Hepatocyte (in vitro differentiated cells): ENCODE measurements around the gene SMYD1.

Source experiments
- EZH2 ChIP-seq: fragments of 200-600 bp; sonication (generic); IDR thresholded peaks from 2 replicates; pipeline ENCODE4 v1.6.1; 2016; ENCODE audit warnings: antibody characterized with exemption, mild to moderate bottlenecking, borderline replicate concordance
- EZH2phosphoT487 ChIP-seq: fragments of 200-600 bp; sonication (generic); IDR thresholded peaks from one replicate; pipeline ENCODE4 v1.6.1; 2018; ENCODE audit warnings: antibody characterized with exemption, mild to moderate bottlenecking, low read depth, moderate library complexity; ENCODE audit not compliant: unreplicated experiment, severe bottlenecking
- TF ChIP-seq, protein P1 (sequence below): fragments of 200-600 bp; sonication (generic); IDR thresholded peaks from 2 replicates; pipeline ENCODE4 v1.5.1; 2016; ENCODE audit warnings: antibody characterized with exemption, mild to moderate bottlenecking; ENCODE audit not compliant: poor library complexity

GRCh38 chr2:88148929-88149438, 81.4 kb downstream of the SMYD1 start:
- TF ChIP-seq, protein P1, sequence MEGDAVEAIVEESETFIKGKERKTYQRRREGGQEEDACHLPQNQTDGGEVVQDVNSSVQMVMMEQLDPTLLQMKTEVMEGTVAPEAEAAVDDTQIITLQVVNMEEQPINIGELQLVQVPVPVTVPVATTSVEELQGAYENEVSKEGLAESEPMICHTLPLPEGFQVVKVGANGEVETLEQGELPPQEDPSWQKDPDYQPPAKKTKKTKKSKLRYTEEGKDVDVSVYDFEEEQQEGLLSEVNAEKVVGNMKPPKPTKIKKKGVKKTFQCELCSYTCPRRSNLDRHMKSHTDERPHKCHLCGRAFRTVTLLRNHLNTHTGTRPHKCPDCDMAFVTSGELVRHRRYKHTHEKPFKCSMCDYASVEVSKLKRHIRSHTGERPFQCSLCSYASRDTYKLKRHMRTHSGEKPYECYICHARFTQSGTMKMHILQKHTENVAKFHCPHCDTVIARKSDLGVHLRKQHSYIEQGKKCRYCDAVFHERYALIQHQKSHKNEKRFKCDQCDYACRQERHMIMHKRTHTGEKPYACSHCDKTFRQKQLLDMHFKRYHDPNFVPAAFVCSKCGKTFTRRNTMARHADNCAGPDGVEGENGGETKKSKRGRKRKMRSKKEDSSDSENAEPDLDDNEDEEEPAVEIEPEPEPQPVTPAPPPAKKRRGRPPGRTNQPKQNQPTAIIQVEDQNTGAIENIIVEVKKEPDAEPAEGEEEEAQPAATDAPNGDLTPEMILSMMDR, result no peak
- no peak for TF ChIP-seq EZH2
- no peak for TF ChIP-seq EZH2phosphoT487
